Endothelial cell (in vitro differentiated cells): ENCODE results near the gene OPALIN. TPM values are rescaled to one million over a fixed set of nuclear protein-coding genes. Genes with fewer than 3 reads are reported as not detected.

Source experiments
- DNase-seq: peaks from one replicate; pipeline ENCODE4 v3.0.0; 2021; ENCODE audit warnings: low spot score
- H3K27ac Mint-ChIP-seq: one replicate; pipeline ENCODE4 v1.8.0; 2021; ENCODE audit warnings: mixed read lengths, inconsistent platforms; ENCODE audit not compliant: unreplicated experiment
- H3K27me3 Mint-ChIP-seq: one replicate; pipeline ENCODE4 v1.8.0; 2021; ENCODE audit warnings: mild to moderate bottlenecking, moderate library complexity, mixed read lengths, inconsistent platforms; ENCODE audit not compliant: unreplicated experiment
- H3K36me3 Mint-ChIP-seq: one replicate; pipeline ENCODE4 v1.8.0; 2021; ENCODE audit warnings: mild to moderate bottlenecking, low read depth, mixed read lengths, inconsistent platforms; ENCODE audit not compliant: unreplicated experiment
- H3K4me1 Mint-ChIP-seq: one replicate; pipeline ENCODE4 v1.8.0; 2021; ENCODE audit warnings: mild to moderate bottlenecking, mixed read lengths, inconsistent platforms; ENCODE audit not compliant: unreplicated experiment
- H3K4me3 Mint-ChIP-seq: one replicate; pipeline ENCODE4 v1.8.0; 2021; ENCODE audit warnings: mild to moderate bottlenecking, mixed read lengths, inconsistent platforms; ENCODE audit not compliant: unreplicated experiment
- H3K9me3 Mint-ChIP-seq: one replicate; pipeline ENCODE4 v1.8.0; 2021; ENCODE audit warnings: mixed read lengths, inconsistent platforms; ENCODE audit not compliant: unreplicated experiment
- CTCF ChIP-seq: fragments of 200-600 bp; sonication (generic); IDR thresholded peaks from one replicate; pipeline ENCODE4 v1.5.0; 2021; ENCODE audit warnings: antibody characterized with exemption; ENCODE audit not compliant: unreplicated experiment
- total RNA-seq: library from RNA; stranded (reverse); fragmentation: NEBNext Ultra II Directional; extraction: Animal tissue kit (Norgen Biotek cat#: 25700); gene quantifications from one replicate; pipeline ENCODE4 v1.2.1, GENCODE V29; 2021; ENCODE audit not compliant: unreplicated experiment

Gene OPALIN
- total RNA-seq, 1 donor from 2014 or later = not detected

GRCh38 chr10:96325719-96326373 is 33.0 kb downstream of the OPALIN start:
- Mint-ChIP-seq H3K27ac (no peak overlapping the region), H3K27me3 (no peaks in the 10 kb centered on the region)

GRCh38 chr10:96324447-96324846 is 34.4 kb downstream of the OPALIN start:
- Mint-ChIP-seq H3K4me1 (peaks cover 6% of the 10 kb centered on the region), H3K27me3 (no peaks in the 10 kb centered on the region), H3K4me3 (no peak overlapping the region), H3K9me3 (no peaks in the 10 kb centered on the region), H3K27ac (no peak overlapping the region), H3K36me3 (no peaks in the 10 kb centered on the region)
- no peak for TF ChIP-seq CTCF
- DNase-seq = no peak

More at GRCh38 chr10:96325719-96326373, 33.0 kb downstream of the OPALIN start:
- no peak for TF ChIP-seq CTCF
- H3K4me3 Mint-ChIP-seq = no peak overlapping the region
- no peaks in the 10 kb centered on the region for H3K4me1 Mint-ChIP-seq
- no peak for DNase-seq
- no peaks in the 10 kb centered on the region for H3K9me3 Mint-ChIP-seq
- H3K36me3 Mint-ChIP-seq = no peaks in the 10 kb centered on the region

- Mint-ChIP-seq H3K4me3 (no peak overlapping the region), H3K27me3 (no peaks in the 10 kb centered on the region), H3K27ac (no peak overlapping the region), H3K36me3 (no peaks in the 10 kb centered on the region), H3K9me3 (no peaks in the 10 kb centered on the region), H3K4me1 (peaks cover 6% of the 10 kb centered on the region)
- no peak for DNase-seq
- no peak for TF ChIP-seq CTCF
Measured at GRCh38 chr10:96322275-96322674, 36.5 kb downstream of the OPALIN start.

GRCh38 chr10:96321822-96322221 is 37.0 kb downstream of the OPALIN start:
- no peaks in the 10 kb centered on the region for H3K9me3 Mint-ChIP-seq
- peaks cover 6% of the 10 kb centered on the region for H3K4me1 Mint-ChIP-seq
- no peak overlapping the region for H3K4me3 Mint-ChIP-seq
- H3K36me3 Mint-ChIP-seq = no peaks in the 10 kb centered on the region
- no peaks in the 10 kb centered on the region for H3K27me3 Mint-ChIP-seq
- TF ChIP-seq CTCF = peak; percentile 33
- DNase-seq = no peak
- no peak overlapping the region for H3K27ac Mint-ChIP-seq

GRCh38 chr10:96319754-96320474 is 38.9 kb downstream of the OPALIN start:
- Mint-ChIP-seq H3K4me3 (no peak overlapping the region), H3K27me3 (no peaks in the 10 kb centered on the region), H3K27ac (no peak overlapping the region), H3K4me1 (peaks cover 6% of the 10 kb centered on the region), H3K36me3 (no peaks in the 10 kb centered on the region), H3K9me3 (no peaks in the 10 kb centered on the region)
- TF ChIP-seq CTCF = no peak
- DNase-seq = no peak
